ENCODE measurements around the gene LYZL6. TPM values are rescaled to one million over a fixed set of nuclear protein-coding genes. Genes with fewer than 3 reads are reported as not detected.
A peak's percentile ranks its signal among the peaks of the same experiment; 100 is the strongest.
"Not testable (repeated sequence)": the region's sequence is repeated elsewhere in the genome, so short reads cannot be mapped to it uniquely, and the experiment has no call there.

LYZL6 gene
- polyA plus RNA-seq, 3 donors, result not detected

DNA sequence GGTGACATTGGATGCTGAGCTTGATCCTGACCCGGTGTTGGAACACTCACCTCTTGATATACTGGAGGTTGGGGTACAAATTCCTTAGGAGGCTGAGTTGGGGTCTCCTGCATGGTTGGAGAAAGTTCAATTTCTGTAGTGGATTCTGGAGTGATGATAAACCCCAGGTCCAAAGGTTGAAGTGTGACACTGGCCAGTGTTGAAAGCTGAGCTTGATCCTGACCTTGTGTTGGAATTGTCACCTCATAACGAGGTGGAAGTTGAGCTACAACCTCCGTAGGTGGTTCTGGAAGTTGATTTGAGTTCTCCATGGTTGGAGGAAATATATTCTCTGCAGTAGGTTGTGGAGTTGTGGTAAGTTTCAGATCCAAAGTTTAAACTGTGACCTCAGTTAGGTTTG lies 34.1 kb downstream of the LYZL6 start:
- no peak for DNase-seq (ENCODE audit: low read depth in 3 of 3, low spot score in 2 of 3)

DNA sequence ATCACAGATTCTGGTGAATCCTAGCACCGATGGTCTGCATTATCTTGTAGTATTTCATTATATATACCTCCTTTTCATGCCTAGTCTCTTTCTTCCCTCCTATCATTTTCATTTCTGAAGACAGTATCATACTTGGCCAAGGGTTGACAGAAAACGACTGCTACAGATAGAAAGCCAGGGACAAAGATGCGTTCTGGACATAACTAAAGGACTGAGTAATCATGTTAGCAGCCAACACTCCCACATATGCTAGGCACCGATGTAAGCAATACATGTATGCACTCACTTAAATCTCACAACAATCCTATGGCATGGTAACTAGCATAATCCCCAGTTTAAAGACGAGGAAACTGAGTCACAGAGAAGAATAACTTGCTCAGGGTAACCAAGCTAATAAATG lies 35.8 kb downstream of the LYZL6 start:
- DNase-seq (ENCODE audit: low read depth in 3 of 3, low spot score in 2 of 3), result no peak

DNA sequence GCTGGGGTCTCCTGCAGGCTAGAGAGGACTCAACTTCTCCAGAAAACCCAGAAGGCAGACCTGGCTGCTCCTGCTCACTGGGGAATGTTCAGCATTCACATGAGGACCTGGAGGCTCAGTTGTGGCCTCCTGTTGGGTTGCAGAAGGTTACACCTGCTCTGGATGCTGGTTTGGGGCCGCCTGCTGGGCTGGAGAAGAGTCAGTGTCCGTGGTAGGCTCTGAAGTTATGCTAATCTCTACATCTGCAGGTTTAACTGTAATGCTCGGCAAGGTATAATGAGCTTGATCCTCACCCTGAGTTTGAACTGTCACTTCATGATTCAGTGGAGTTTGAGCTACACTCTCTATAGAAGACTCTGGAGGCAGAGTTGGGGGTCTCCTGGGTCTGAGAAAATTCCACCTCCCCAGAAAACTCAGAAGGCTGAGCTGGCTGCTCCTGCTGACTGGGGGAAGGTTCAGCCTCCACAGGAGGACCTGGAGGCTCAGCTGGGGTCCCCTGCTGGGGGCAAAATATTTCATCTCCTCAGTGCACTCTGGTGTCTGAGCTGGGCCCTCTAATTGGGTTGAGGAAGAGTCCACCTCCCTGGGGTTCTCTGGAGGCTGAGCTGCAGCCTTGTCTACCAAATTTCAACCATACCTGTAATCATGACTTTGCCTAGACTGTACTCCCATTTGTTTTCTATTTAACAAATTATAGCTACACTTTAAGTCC lies 36.4 kb downstream of the LYZL6 start:
- DNase-seq (ENCODE audit: low read depth in 3 of 3, low spot score in 2 of 3), result no peak

DNA sequence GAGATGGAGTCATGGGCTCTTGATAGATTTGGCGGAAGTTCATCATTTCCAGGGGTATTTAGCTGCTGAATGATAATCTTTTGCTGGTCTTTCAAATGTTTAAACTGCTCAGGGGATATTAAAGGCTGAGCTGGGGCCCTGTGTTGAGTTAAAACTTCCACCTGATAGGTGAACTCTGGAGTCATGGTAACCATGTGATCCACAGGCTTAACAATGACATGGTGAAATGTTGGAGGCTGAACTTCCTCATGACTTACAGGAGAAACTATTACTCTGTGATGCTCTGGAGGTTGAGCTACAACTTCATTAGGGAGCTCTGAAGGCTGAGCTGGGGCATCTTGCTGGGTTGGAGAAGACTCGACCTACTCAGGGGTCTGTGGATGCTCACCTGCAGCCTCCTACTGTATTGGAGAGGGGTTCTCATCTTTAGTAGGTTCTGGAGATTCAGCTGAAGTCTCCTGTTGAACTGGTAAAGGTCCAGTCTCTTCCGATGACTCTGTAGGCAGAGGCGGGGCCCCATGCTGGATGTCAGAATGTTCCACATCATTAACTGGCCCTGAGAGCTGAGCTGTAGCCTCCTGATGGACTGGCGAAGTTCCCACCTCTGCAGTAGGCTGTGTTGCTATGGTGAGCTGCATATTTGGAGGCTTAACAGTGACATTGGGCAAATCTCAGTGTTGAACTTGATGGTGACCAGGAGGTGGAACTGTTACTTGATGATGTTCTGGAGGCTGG lies 37.2 kb downstream of the LYZL6 start:
- DNase-seq (ENCODE audit: low read depth in 3 of 3, low spot score in 2 of 3), result no peak

DNA sequence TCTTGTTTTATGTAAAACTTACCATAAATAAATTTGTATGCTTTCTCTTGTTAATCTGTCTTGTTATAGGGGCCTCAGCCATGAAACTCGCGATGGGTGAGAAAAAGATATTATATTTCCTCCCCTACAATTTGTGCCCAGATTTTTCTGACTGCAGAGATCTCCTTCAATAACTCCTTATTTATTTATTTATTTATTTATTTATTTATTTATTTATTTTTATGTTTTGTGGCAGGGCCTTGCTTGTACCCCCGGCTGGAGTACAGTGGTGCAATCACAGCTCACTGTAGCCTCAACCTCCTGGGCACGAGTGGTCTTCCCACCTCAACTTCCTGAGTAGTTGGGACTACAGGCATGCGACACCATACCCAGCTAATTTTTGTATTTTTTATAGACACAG lies 40.1 kb downstream of the LYZL6 start:
- DNase-seq (ENCODE audit: low read depth in 3 of 3, low spot score in 2 of 3), result no peak

DNA sequence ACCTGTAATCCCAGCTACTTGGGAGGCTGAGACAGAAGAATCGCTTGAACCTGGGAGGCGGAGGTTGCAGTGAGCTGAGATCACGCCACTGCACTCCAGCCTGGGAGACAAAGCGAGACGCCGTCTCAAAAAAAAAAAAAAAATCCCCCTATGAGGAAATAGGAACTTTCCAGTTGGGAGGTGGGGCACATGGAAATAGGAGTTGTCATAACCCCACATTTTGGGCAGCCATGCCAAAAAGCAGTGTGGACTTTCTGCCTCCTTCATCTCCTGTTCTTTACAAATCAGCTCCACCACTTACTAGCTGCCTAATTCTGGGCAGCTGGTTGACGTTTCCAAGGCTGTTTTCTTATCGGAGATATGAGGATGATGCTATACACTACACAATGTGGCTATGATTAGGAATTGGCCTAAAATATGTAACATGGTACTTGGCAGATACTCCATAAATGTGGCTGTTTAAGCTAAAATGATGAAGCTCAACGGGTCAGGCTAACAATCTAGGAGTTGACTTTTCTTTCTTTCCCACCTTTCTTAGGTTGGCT lies 41.8 kb downstream of the LYZL6 start:
- no peak for DNase-seq (ENCODE audit: low read depth in 3 of 3, low spot score in 2 of 3)

DNA sequence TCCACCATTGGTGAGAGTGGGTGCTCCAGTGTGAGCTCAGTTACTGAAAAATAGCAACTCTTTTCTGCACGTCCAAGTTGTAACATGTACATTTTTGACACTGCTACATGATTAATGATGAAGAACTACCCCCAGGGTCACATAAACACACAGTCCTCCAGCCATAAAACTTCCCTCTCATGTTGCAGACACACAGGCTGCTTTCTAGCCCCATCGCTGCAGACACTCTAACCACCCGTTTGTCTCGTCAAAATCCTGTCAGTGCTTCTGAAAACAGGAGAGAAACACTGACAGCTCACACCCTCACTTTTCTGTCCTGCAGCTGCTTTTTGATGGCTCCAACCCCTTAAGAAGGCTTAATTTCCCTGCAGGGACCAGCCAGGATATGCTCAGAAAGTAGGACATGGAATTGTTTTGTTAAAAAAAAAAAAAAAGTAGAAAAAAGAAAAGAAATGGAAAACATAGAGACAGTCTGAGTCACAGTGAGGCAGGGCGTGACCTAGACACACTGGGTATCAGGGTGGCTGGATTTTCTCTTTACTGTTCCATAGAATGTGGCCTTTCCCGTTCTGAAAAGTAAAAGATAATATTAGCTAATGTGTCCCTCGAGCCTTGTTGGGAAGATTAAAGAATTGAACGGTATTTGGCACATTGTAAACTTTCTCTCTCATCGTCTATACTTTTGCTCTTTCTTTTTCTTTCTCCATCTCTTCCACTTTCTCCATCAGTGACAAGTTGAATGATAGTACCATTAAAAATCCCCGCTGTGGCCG lies 42.6 kb downstream of the LYZL6 start:
- DNase-seq (ENCODE audit: low read depth in 3 of 3, low spot score in 2 of 3), result peak; percentile 38 to 62 (median 44)

DNA sequence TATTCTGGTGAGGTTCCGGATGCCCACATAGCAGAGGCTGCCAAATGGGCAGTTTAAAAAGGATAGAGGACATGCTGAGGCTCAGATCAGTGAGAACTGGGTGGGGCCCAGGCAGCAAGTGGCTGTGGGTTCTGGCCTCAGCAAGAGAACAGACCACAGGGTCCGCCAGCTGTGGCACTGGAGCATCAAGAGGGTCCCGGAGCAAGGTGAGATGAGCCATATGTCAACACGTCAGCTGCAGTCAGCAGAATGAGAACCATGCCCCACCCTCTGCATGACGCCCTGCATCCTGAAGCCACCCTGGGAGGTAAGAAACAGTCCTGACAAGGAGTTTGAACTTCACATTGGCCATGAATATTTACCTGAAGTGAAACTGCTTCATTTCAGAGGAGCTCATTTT lies 43.2 kb downstream of the LYZL6 start:
- no peak for DNase-seq (ENCODE audit: low read depth in 3 of 3, low spot score in 2 of 3)

DNA sequence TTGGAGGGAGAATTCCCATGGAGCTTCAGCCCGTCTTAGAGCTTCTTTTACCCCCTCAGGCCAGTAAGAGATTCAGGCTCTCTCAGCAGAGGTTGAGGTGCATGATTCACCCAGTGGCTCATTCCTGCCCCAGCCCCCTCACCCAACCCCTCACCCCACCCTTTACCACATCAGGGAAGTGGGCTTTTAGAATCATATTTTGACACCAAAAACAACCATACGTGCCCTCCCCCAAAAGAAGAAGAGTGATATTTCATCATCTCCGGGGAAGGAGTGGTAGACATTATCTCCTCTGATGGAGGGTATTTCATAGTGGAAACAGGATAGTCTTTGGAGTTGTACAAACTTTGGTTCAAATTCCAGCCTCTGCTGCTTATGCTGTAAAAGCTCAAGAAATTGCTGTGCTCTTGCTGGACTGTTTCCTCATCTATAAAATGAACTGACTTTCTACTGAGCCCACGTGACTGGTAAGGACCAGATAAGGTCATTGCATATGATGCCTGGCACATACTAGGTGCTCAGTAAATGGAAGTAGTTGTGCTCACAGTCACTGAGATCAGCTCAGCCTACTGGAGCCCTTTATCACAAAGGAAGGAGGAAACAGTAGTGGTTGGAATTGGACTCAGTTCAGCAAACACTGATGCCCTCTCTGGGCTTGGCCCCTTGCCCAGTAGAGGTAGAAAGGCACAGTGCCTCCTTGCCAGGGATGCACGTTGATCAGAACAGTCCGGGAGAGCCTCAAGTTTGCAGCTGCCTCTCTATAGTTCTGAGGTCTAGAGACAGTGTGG lies 45.0 kb downstream of the LYZL6 start:
- DNase-seq (ENCODE audit: low read depth in 3 of 3, low spot score in 2 of 3), result no peak

DNA sequence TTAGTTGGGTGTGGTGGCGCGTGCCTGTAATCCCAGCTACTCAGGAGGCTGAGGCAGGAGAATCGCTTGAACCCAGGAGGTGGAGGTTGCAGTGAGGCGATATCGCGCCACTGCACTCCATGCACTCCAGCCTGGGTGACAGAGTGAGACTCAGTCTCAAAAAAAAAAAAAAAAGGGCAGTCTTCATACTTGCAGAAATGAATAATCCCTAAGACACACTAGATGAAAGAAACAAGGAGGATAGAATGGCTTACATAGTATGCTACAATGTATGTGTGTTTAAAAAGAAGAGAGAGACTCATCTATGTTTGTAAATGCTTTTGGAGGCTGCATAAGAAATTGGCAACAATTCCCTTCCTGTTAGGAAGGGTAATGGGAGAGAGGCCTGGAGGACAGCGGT lies 45.7 kb downstream of the LYZL6 start:
- not testable (repeated sequence) for DNase-seq (ENCODE audit: low read depth in 3 of 3, low spot score in 2 of 3)

DNA sequence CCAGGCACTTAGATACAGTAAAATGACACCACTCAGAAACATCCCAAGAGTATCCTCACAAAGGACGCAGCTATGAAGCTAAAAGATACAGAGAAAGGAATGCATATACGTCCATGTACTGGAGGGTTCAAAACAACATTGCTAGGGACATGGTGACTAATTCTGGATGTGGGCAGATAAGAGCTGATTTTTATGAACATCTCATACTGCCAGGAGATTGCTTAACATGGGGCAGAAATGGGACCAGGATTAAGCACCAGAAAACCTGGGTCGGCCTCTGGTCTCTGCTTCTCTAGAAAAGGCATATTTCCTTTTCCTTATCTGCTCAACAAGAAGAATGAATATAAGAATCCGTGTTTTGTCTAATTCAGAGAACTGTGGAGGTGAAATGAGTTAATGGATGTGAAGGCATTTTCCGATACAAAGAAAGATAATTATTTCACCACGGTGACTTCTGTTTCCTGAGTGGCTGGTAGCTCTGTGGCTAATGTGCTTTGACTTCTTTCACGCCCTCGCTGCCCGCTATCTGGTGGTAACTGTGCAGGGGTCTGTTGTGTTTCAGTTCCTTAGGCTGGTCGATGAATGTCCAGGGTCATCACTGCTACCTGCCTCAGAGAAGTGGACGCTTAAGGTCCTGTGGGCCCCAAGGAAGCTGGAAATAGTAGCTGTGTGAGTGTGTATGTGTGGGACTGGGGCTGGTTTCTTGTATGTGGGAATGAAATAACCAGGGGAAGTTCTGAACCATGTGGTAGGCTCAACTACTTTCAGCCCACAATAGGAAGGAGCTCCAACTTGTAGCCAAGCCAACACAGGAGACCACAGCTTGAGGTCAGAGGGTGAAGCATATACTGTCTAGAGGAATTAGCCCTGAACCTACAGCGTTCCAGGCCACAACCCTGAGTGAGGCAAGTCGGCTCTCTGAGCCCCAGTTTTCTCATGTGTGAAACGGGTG lies 47.6 kb downstream of the LYZL6 start:
- no peak for DNase-seq (ENCODE audit: low read depth in 3 of 3, low spot score in 2 of 3)

DNA sequence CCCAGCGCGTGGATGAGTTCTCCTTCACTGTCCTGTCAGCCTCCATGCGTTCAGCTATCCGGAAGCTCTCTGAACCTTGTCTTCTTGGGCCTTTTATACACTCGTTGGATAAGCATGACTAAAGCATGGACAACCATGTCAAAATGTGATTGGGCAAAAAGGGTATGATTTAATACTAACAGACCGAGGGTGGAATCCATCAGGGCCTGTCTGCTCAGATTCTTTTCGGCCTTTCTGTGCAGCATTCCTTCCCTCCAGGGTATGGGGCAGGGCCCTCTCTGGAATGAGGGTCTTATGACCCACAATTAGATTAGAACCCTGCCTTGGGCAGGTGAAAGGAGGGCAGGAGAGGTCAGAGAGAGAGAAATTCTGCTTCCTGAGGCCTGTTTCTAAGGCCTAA lies 49.3 kb downstream of the LYZL6 start:
- DNase-seq (ENCODE audit: low read depth in 3 of 3, low spot score in 2 of 3), result no peak

DNA sequence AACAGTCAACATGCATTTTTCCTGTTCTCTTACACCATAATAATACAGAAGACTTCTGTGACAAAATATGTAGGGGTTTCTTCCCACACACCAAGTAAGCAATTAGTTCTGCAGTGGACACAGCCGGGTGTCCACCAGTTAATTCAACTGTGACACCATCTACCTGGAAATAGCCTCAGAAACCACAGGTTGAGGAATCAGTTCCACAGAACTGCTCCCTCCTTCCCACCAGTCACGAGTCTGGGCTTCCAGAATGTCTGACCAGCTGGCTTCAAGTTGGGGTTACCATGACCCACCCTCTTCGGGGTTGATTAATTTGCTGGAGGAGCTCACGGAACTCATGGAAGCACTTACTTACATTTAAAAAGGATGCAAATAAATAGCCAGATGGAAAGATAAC lies 49.8 kb downstream of the LYZL6 start:
- no peak for DNase-seq (ENCODE audit: low read depth in 3 of 3, low spot score in 2 of 3)

DNA sequence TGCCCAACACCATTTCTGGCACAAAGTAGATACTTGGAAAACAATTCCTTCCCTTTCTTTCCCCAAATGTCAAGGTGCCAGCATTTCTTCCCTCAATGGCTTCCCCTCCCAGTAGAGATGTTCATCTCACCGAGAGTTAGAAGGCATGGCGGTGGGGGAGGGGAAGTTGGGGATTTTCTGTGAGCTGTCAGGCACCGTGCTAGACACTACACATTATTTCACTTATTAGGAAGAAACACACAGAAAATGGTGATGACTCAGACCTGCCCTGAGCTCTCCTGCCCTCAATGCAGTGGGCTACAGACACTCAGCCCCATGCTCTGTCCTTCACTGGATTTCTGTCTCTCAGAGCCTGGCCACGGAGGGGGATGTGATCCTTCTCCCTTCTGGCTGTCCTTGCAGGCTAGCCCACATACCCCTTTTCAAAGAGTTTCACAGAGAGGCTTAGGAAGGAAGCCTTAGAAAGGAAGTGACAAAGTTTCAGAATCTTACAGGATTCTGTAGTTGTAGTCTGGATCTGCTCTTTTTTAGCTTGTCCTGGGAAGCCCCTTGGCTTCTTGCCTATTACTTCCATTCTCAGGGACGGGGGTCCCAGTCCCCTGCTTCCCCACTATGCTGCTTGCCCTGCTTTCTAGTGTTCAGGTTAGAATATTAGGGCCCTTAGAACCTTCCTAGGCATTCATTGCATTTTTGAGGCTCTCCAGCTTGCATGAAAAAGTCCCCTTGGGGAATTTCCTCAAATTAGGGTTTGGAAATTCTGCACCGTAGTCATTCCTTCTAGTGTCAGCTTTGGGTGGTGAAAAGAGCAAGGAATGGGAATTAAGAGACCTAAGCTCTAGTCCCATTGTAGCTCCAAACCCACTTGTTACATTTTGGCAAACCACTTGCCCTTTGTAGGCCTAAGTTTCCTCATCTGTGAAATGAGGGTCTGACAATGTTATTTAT lies 51.1 kb downstream of the LYZL6 start:
- no peak for DNase-seq (ENCODE audit: low read depth in 3 of 3, low spot score in 2 of 3)

DNA sequence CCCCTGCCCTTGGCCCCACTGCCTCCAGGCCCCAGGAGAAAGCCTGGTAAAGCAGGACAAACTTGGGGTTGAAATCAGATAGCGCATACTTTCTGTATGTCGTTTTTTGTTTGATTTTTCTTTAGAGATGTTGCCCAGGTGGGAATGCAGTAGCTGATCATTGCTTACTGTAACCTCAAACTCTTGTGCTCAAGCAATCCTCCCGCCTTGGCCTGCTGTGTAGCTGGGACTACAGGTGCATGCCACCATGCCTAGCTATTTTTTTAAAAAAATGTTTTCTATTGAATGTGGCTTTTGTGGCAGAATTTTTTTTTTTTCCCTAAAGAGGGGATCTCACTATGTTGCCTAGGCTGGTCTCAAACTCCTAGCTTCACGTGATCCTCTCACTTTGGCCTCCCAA lies 52.2 kb downstream of the LYZL6 start:
- DNase-seq (ENCODE audit: low read depth in 3 of 3, low spot score in 2 of 3), result no peak

DNA sequence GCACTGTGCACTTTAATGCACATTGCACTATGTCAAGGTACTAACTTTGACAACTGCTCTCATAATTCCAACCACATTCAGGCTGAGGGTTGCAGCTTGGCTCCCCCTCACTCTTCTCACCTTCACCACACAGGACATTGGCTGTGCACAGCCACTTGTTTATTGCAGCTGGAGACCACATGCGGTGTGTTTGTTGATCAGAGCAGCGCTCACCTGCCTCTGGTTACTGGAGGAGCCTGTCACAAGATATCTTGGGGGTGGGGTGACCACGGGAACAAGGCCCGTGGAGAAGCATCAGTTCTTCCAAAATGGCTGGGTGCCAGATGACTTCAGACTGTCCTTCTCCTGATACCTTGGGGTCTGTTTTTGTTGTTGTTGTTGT lies 52.7 kb downstream of the LYZL6 start:
- DNase-seq (ENCODE audit: low read depth in 3 of 3, low spot score in 2 of 3), result no peak

DNA sequence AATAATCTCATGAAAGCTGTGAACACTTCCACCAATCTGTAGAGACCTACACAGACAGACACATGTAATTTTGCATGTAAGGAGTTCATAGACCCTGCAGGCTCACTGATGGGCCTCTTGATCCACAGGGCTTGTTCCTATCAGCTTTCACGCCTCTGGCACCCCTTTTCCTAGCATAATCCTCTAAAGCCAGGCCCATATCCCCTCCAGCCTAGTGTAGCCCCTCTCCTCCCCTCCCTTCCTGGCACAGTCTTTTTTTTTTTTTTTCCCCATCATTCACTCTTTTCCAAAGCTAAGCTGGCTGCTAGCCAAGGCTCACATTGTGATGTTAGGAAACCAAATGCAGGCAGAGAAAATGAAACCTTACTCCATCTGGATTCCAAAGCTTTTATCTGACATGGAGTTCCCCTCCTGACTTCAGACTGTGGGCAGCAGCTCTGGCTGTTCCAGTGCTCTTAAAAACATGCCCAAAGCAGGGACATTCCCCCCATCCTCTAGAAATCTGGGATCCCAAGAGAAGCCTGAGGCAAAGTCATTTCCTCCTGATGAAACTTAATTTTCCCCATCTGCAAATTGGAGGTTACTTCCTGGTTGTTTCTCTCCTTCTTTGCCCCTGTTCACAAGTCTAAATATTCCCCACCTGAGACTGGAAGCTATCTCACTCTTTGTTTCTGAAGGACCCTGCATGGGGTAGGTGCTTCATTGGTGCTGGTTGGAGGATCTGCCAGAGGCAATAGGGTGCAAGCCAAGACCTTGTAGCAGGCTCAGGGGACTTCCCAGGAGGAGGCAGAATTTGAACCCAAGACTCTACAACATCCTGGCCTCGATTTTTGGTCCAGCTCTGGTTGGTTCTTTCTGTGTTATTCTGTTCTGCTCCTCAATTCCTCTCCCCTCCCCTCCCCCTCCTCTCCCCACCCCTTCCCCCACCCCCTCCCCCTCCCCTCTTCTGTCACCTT lies 53.4 kb downstream of the LYZL6 start:
- peak; percentile 38 to 69 (median 52) for DNase-seq (ENCODE audit: low read depth in 3 of 3, low spot score in 2 of 3)
